ENCODE results near the gene CAMSAP2.

CAMSAP2 gene

GRCh38 chr1:200710166-200710565 lies 28.5 kb upstream of the CAMSAP2 start:
- H3K36me3 ChIP-seq (ENCODE audit: control insufficient read depth, insufficient read depth, low read length) = no peaks in the 10 kb centered on the region
- no peaks in the 10 kb centered on the region for H3K9me3 ChIP-seq (ENCODE audit: control insufficient read depth, insufficient read depth, low read depth, low read length)
- H3K27me3 ChIP-seq (ENCODE audit: control insufficient read depth, insufficient read depth, low read length) = no peaks in the 10 kb centered on the region
- H3K9ac ChIP-seq (ENCODE audit: low read length) = no peak overlapping the region
- H3K4me1 ChIP-seq (ENCODE audit: control insufficient read depth, insufficient read depth, low read length) = no peaks in the 10 kb centered on the region
- no peak overlapping the region for H3K4me3 ChIP-seq (ENCODE audit: low read depth, low read length)
- no peak overlapping the region for H3K27ac ChIP-seq (ENCODE audit: low read depth, low read length)

GRCh38 chr1:200714504-200715187 lies 24.0 kb upstream of the CAMSAP2 start:
- Histone ChIP-seq H3K9ac (ENCODE audit: low read length) (no peak overlapping the region), H3K36me3 (ENCODE audit: control insufficient read depth, insufficient read depth, low read length) (no peaks in the 10 kb centered on the region), H3K4me1 (ENCODE audit: control insufficient read depth, insufficient read depth, low read length) (no peaks in the 10 kb centered on the region), H3K4me3 (ENCODE audit: low read depth, low read length) (no peak overlapping the region), H3K27me3 (ENCODE audit: control insufficient read depth, insufficient read depth, low read length) (no peaks in the 10 kb centered on the region), H3K9me3 (ENCODE audit: control insufficient read depth, insufficient read depth, low read depth, low read length) (no peaks in the 10 kb centered on the region), H3K27ac (ENCODE audit: low read depth, low read length) (no peak overlapping the region)

GRCh38 chr1:200720199-200720598 lies 18.5 kb upstream of the CAMSAP2 start:
- H3K4me3 ChIP-seq (ENCODE audit: low read depth, low read length) = no peak overlapping the region

GRCh38 chr1:200724064-200724463 lies 14.6 kb upstream of the CAMSAP2 start:
- H3K9ac ChIP-seq (ENCODE audit: low read length) = no peak overlapping the region
- H3K4me3 ChIP-seq (ENCODE audit: low read depth, low read length) = no peak overlapping the region
- no peaks in the 10 kb centered on the region for H3K36me3 ChIP-seq (ENCODE audit: control insufficient read depth, insufficient read depth, low read length)
- no peaks in the 10 kb centered on the region for H3K27me3 ChIP-seq (ENCODE audit: control insufficient read depth, insufficient read depth, low read length)
- H3K4me1 ChIP-seq (ENCODE audit: control insufficient read depth, insufficient read depth, low read length) = no peaks in the 10 kb centered on the region
- H3K27ac ChIP-seq (ENCODE audit: low read depth, low read length) = no peak overlapping the region
- H3K9me3 ChIP-seq (ENCODE audit: control insufficient read depth, insufficient read depth, low read depth, low read length) = no peaks in the 10 kb centered on the region

More at GRCh38 chr1:200720199-200720598, 18.5 kb upstream of the CAMSAP2 start:
- Histone ChIP-seq H3K36me3 (ENCODE audit: control insufficient read depth, insufficient read depth, low read length) (no peaks in the 10 kb centered on the region), H3K9ac (ENCODE audit: low read length) (no peak overlapping the region), H3K4me1 (ENCODE audit: control insufficient read depth, insufficient read depth, low read length) (no peaks in the 10 kb centered on the region), H3K27me3 (ENCODE audit: control insufficient read depth, insufficient read depth, low read length) (no peaks in the 10 kb centered on the region), H3K9me3 (ENCODE audit: control insufficient read depth, insufficient read depth, low read depth, low read length) (no peaks in the 10 kb centered on the region), H3K27ac (ENCODE audit: low read depth, low read length) (no peak overlapping the region)

GRCh38 chr1:200727257-200727656 lies 11.4 kb upstream of the CAMSAP2 start:
- H3K27me3 ChIP-seq (ENCODE audit: control insufficient read depth, insufficient read depth, low read length) = peaks cover 10% of the 10 kb centered on the region
- no peak overlapping the region for H3K27ac ChIP-seq (ENCODE audit: low read depth, low read length)
- peaks cover 1% of the 10 kb centered on the region for H3K4me1 ChIP-seq (ENCODE audit: control insufficient read depth, insufficient read depth, low read length)
- no peaks in the 10 kb centered on the region for H3K36me3 ChIP-seq (ENCODE audit: control insufficient read depth, insufficient read depth, low read length)
- H3K9ac ChIP-seq (ENCODE audit: low read length) = no peak overlapping the region
- H3K9me3 ChIP-seq (ENCODE audit: control insufficient read depth, insufficient read depth, low read depth, low read length) = no peaks in the 10 kb centered on the region
- H3K4me3 ChIP-seq (ENCODE audit: low read depth, low read length) = no peak overlapping the region

- Histone ChIP-seq H3K4me3 (ENCODE audit: low read depth, low read length) (no peak overlapping the region), H3K27me3 (ENCODE audit: control insufficient read depth, insufficient read depth, low read length) (peaks cover 10% of the 10 kb centered on the region), H3K9me3 (ENCODE audit: control insufficient read depth, insufficient read depth, low read depth, low read length) (no peaks in the 10 kb centered on the region), H3K36me3 (ENCODE audit: control insufficient read depth, insufficient read depth, low read length) (no peaks in the 10 kb centered on the region), H3K9ac (ENCODE audit: low read length) (no peak overlapping the region), H3K4me1 (ENCODE audit: control insufficient read depth, insufficient read depth, low read length) (peaks cover 4% of the 10 kb centered on the region), H3K27ac (ENCODE audit: low read depth, low read length) (no peak overlapping the region)
These were observed 8.8 kb upstream of the CAMSAP2 start for GRCh38 chr1:200729863-200730262.

GRCh38 chr1:200731654-200732332 lies 6.9 kb upstream of the CAMSAP2 start:
- no peak overlapping the region for H3K27ac ChIP-seq (ENCODE audit: low read depth, low read length)
- H3K27me3 ChIP-seq (ENCODE audit: control insufficient read depth, insufficient read depth, low read length) = peaks cover 10% of the 10 kb centered on the region
- peaks cover 4% of the 10 kb centered on the region for H3K4me1 ChIP-seq (ENCODE audit: control insufficient read depth, insufficient read depth, low read length)
- H3K4me3 ChIP-seq (ENCODE audit: low read depth, low read length) = no peak overlapping the region
- H3K36me3 ChIP-seq (ENCODE audit: control insufficient read depth, insufficient read depth, low read length) = no peaks in the 10 kb centered on the region
- no peak overlapping the region for H3K9ac ChIP-seq (ENCODE audit: low read length)
- no peaks in the 10 kb centered on the region for H3K9me3 ChIP-seq (ENCODE audit: control insufficient read depth, insufficient read depth, low read depth, low read length)

- Histone ChIP-seq H3K4me3 (ENCODE audit: low read depth, low read length) (no peak overlapping the region), H3K9me3 (ENCODE audit: control insufficient read depth, insufficient read depth, low read depth, low read length) (no peaks in the 10 kb centered on the region), H3K27ac (ENCODE audit: low read depth, low read length) (no peak overlapping the region), H3K9ac (ENCODE audit: low read length) (no peak overlapping the region), H3K36me3 (ENCODE audit: control insufficient read depth, insufficient read depth, low read length) (no peaks in the 10 kb centered on the region), H3K4me1 (ENCODE audit: control insufficient read depth, insufficient read depth, low read length) (peaks cover 4% of the 10 kb centered on the region), H3K27me3 (ENCODE audit: control insufficient read depth, insufficient read depth, low read length) (peaks cover 10% of the 10 kb centered on the region)
These were observed 6.3 kb upstream of the CAMSAP2 start for GRCh38 chr1:200732438-200732837.

GRCh38 chr1:200733907-200734306 lies 4.8 kb upstream of the CAMSAP2 start:
- Histone ChIP-seq H3K36me3 (ENCODE audit: control insufficient read depth, insufficient read depth, low read length) (no peaks in the 10 kb centered on the region), H3K27me3 (ENCODE audit: control insufficient read depth, insufficient read depth, low read length) (peaks cover 14% of the 10 kb centered on the region)

GRCh38 chr1:200737647-200738291 lies 924 bp upstream of the CAMSAP2 start:
- Histone ChIP-seq H3K4me1 (ENCODE audit: control insufficient read depth, insufficient read depth, low read length) (peaks cover 17% of the 10 kb centered on the region), H3K27me3 (ENCODE audit: control insufficient read depth, insufficient read depth, low read length) (peaks cover 4% of the 10 kb centered on the region), H3K4me3 (ENCODE audit: low read depth, low read length) (peak overlapping the region; percentile 61), H3K9me3 (ENCODE audit: control insufficient read depth, insufficient read depth, low read depth, low read length) (no peaks in the 10 kb centered on the region), H3K9ac (ENCODE audit: low read length) (peak overlapping the region; percentile 47), H3K36me3 (ENCODE audit: control insufficient read depth, insufficient read depth, low read length) (0 out of 2 replicates have a peak, but pooled peaks cover 4% of the 10 kb centered on the region), H3K27ac (ENCODE audit: low read depth, low read length) (no peak overlapping the region)

More at GRCh38 chr1:200733907-200734306, 4.8 kb upstream of the CAMSAP2 start:
- Histone ChIP-seq H3K9ac (ENCODE audit: low read length) (no peak overlapping the region), H3K9me3 (ENCODE audit: control insufficient read depth, insufficient read depth, low read depth, low read length) (no peaks in the 10 kb centered on the region), H3K4me1 (ENCODE audit: control insufficient read depth, insufficient read depth, low read length) (peaks cover 9% of the 10 kb centered on the region), H3K4me3 (ENCODE audit: low read depth, low read length) (no peak overlapping the region), H3K27ac (ENCODE audit: low read depth, low read length) (no peak overlapping the region)
